ENCODE results near the gene UBB.
A peak's percentile ranks its signal among the peaks of the same experiment; 100 is the strongest.

The UBB gene

GRCh38 chr17:16380640-16381495 lies at the start of gene UBB:
Gene UBB, plus strand, starts transcription at chr17:16381091. Its CDS starts 817 bp downstream, at chr17:16381908.
- peak in 55 of 56 donors; percentile 67 to 98 (median 89) for DNase-seq

GRCh38 chr17:16338391-16338790 lies 42.5 kb upstream of the UBB start:
- DNase-seq: no peak

GRCh38 chr17:16339402-16339801 lies 41.5 kb upstream of the UBB start:
- DNase-seq: no peak

- no peak for DNase-seq
Observed at GRCh38 chr17:16339959-16340358, 40.9 kb upstream of the UBB start.

- DNase-seq: no peak
Observed at GRCh38 chr17:16342979-16343378, 37.9 kb upstream of the UBB start.

- no peak for DNase-seq
Observed at GRCh38 chr17:16343569-16343968, 37.3 kb upstream of the UBB start.

- no peak for DNase-seq
Observed at GRCh38 chr17:16345565-16345964, 35.3 kb upstream of the UBB start.

GRCh38 chr17:16346721-16347271 lies 34.1 kb upstream of the UBB start:
- no peak for DNase-seq

GRCh38 chr17:16348586-16348985 lies 32.3 kb upstream of the UBB start:
- DNase-seq: no peak

- DNase-seq: no peak
Observed at GRCh38 chr17:16349431-16349830, 31.5 kb upstream of the UBB start.

GRCh38 chr17:16351831-16352230 lies 29.1 kb upstream of the UBB start:
- no peak for DNase-seq

GRCh38 chr17:16352303-16352666 lies 28.6 kb upstream of the UBB start:
- DNase-seq: peak in 28 of 56 donors; percentile 6 to 50 (median 24)

GRCh38 chr17:16352667-16353316 lies 28.1 kb upstream of the UBB start:
- DNase-seq: peak in 18 of 56 donors; percentile 16 to 72 (median 43)

- DNase-seq: peak in 25 of 56 donors; percentile 6 to 72 (median 41)
Observed at GRCh38 chr17:16353317-16354174, 27.3 kb upstream of the UBB start, which contains the start of gene CENPV. Gene CENPV, minus strand, starts transcription at chr17:16353469. Its CDS starts 33 bp downstream, at chr17:16353436.

- no peak for DNase-seq
Observed at GRCh38 chr17:16354585-16354984, 26.3 kb upstream of the UBB start.

GRCh38 chr17:16358394-16358793 lies 22.5 kb upstream of the UBB start:
- no peak for DNase-seq

- no peak for DNase-seq
Observed at GRCh38 chr17:16361874-16362273, 19.0 kb upstream of the UBB start.

- DNase-seq: peak in 47 of 56 donors; percentile 11 to 89 (median 58)
Observed at GRCh38 chr17:16363749-16364536, 16.9 kb upstream of the UBB start.

GRCh38 chr17:16364625-16365024 lies 16.3 kb upstream of the UBB start:
- no peak for DNase-seq

- DNase-seq: no peak
Observed at GRCh38 chr17:16371742-16372141, 9.1 kb upstream of the UBB start.

Measured in amygdala (tissue), 56 donors.